ENCODE measurements around the gene FBXO5. TPM values are rescaled to one million over a fixed set of nuclear protein-coding genes. Genes with fewer than 3 reads are reported as not detected.

The FBXO5 gene
- total RNA-seq, 1 donor from 2014 or later = 9.4 TPM

- no peak for TF ChIP-seq CTCF (IDR thresholded peaks at IDR 0.05; ENCODE audit: unreplicated experiment)
- no peaks in the 10 kb centered on the region for H3K9me3 Mint-ChIP-seq (ENCODE audit: unreplicated experiment)
- H3K27me3 Mint-ChIP-seq (ENCODE audit: unreplicated experiment) = no peaks in the 10 kb centered on the region
- no peaks in the 10 kb centered on the region for H3K4me1 Mint-ChIP-seq (ENCODE audit: unreplicated experiment)
- H3K27ac Mint-ChIP-seq (ENCODE audit: unreplicated experiment) = no peak overlapping the region
- H3K36me3 Mint-ChIP-seq (ENCODE audit: low read depth, unreplicated experiment) = no peaks in the 10 kb centered on the region
- no peak overlapping the region for H3K4me3 Mint-ChIP-seq (ENCODE audit: unreplicated experiment)
- DNase-seq (ENCODE audit: low spot score) = no peak
Measured at GRCh38 chr6:152946995-152947394, 35.8 kb downstream of the FBXO5 start.

- Mint-ChIP-seq H3K4me1 (ENCODE audit: unreplicated experiment) (no peaks in the 10 kb centered on the region), H3K36me3 (ENCODE audit: low read depth, unreplicated experiment) (no peaks in the 10 kb centered on the region), H3K9me3 (ENCODE audit: unreplicated experiment) (no peaks in the 10 kb centered on the region), H3K4me3 (ENCODE audit: unreplicated experiment) (no peak overlapping the region), H3K27me3 (ENCODE audit: unreplicated experiment) (no peaks in the 10 kb centered on the region), H3K27ac (ENCODE audit: unreplicated experiment) (no peak overlapping the region)
- no peak for DNase-seq (ENCODE audit: low spot score)
- TF ChIP-seq CTCF (IDR thresholded peaks at IDR 0.05; ENCODE audit: unreplicated experiment) = no peak
Measured at GRCh38 chr6:152946484-152946883, 36.4 kb downstream of the FBXO5 start.

- H3K4me1 Mint-ChIP-seq (ENCODE audit: unreplicated experiment) = no peaks in the 10 kb centered on the region
- no peaks in the 10 kb centered on the region for H3K9me3 Mint-ChIP-seq (ENCODE audit: unreplicated experiment)
- no peak for DNase-seq (ENCODE audit: low spot score)
- H3K27ac Mint-ChIP-seq (ENCODE audit: unreplicated experiment) = no peak overlapping the region
- no peaks in the 10 kb centered on the region for H3K27me3 Mint-ChIP-seq (ENCODE audit: unreplicated experiment)
- no peaks in the 10 kb centered on the region for H3K36me3 Mint-ChIP-seq (ENCODE audit: low read depth, unreplicated experiment)
- H3K4me3 Mint-ChIP-seq (ENCODE audit: unreplicated experiment) = no peak overlapping the region
- no peak for TF ChIP-seq CTCF (IDR thresholded peaks at IDR 0.05; ENCODE audit: unreplicated experiment)
Measured at GRCh38 chr6:152943260-152943897, 39.5 kb downstream of the FBXO5 start.

GRCh38 chr6:152942319-152942869 is 40.4 kb downstream of the FBXO5 start:
- no peak overlapping the region for H3K4me3 Mint-ChIP-seq (ENCODE audit: unreplicated experiment)
- no peaks in the 10 kb centered on the region for H3K36me3 Mint-ChIP-seq (ENCODE audit: low read depth, unreplicated experiment)
- no peaks in the 10 kb centered on the region for H3K27me3 Mint-ChIP-seq (ENCODE audit: unreplicated experiment)
- no peak for TF ChIP-seq CTCF (IDR thresholded peaks at IDR 0.05; ENCODE audit: unreplicated experiment)
- no peak overlapping the region for H3K27ac Mint-ChIP-seq (ENCODE audit: unreplicated experiment)
- H3K4me1 Mint-ChIP-seq (ENCODE audit: unreplicated experiment) = no peaks in the 10 kb centered on the region
- no peaks in the 10 kb centered on the region for H3K9me3 Mint-ChIP-seq (ENCODE audit: unreplicated experiment)
- no peak for DNase-seq (ENCODE audit: low spot score)

- Mint-ChIP-seq H3K9me3 (ENCODE audit: unreplicated experiment) (no peaks in the 10 kb centered on the region), H3K27me3 (ENCODE audit: unreplicated experiment) (no peaks in the 10 kb centered on the region), H3K36me3 (ENCODE audit: low read depth, unreplicated experiment) (no peaks in the 10 kb centered on the region), H3K4me3 (ENCODE audit: unreplicated experiment) (no peak overlapping the region), H3K4me1 (ENCODE audit: unreplicated experiment) (no peaks in the 10 kb centered on the region), H3K27ac (ENCODE audit: unreplicated experiment) (no peak overlapping the region)
- DNase-seq (ENCODE audit: low spot score) = no peak
- TF ChIP-seq CTCF (IDR thresholded peaks at IDR 0.05; ENCODE audit: unreplicated experiment) = no peak
Measured at GRCh38 chr6:152941746-152942145, 41.1 kb downstream of the FBXO5 start.
